ENCODE data around the gene MND1.
A peak's percentile ranks its signal among the peaks of the same experiment; 100 is the strongest.
"Not testable (repeated sequence)": the region's sequence is repeated elsewhere in the genome, so short reads cannot be mapped to it uniquely, and the experiment has no call there.

The MND1 gene

DNA sequence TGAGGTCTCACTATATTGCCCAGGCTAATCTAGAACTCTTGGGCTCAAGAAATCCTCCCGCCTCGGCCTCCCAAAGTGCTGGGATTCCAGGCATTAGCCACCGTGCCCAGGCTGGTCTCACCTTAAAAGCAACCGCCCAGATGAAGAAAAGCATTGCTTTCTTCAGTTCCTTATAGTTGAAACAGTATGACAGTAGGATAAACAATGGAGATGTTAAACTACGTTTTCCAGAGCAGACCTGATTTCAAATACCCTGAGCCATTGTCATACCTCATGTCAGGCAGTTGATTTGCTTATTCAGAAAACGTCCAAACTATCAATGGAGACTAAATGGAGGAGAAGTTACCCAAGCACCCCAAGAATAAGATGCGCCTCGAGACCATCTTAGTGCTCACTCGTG, 95.3 kb downstream of the MND1 start:
- DNase-seq (ENCODE audit: low read depth, low spot score): no peak

DNA sequence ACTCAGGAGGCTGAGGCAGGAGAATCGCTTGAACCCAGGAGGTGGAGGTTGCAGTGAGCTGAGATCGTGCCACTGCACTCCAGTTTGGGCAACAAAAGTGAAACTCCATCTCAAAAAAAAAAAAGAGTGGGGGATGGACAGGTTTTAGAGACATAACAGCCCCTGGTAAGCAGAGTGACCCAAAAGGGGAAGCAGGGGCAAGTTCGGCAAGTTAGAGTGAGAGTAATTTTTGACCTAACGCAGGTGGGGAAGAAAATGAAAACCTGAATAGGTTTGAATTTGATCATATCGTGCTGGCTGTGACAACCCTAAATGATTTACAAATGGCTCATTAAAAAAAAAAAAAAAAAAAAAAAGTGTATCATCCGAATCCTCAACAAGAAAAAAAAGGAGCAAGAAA, 96.0 kb downstream of the MND1 start:
- DNase-seq (ENCODE audit: low read depth, low spot score): no peak

DNA sequence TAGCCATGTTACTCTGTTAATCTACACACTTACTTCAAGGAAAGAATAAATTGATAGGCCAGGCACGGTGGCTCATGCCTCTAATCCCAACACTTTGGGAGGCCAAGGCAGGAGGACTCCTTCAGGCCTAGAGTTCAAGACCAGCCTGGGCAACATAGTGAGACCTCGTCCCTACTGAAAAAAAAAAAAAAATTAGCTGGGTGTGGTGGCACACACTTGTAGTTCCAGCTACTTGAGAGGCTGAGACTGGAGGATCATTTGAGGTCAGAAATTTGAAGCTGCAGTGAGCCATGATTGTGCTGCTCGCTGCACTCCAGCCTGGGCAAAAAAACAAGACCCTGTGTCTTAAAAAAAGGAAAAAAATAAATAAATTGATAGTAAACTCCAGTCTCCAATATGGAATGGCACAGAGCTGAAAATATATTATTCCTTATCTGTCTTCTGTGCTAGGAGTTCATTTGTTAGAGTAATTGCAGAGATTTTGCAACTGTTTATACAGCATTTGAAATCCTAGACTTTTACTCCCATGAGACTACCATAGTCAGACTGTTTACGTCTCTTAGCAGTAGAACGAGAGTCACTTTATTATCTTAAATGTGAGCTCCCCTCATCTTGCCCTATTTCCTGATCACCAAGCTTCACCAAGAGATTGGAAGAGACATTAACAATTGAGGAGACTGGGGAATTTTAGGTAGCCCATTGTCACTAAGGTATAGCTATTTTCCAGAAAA, 102.9 kb downstream of the MND1 start:
- DNase-seq (ENCODE audit: low read depth, low spot score): no peak

- no peak for DNase-seq (ENCODE audit: low read depth, low spot score)
These were observed 103.7 kb downstream of the MND1 start for GRCh38 chr4:153448003-153448731.

DNA sequence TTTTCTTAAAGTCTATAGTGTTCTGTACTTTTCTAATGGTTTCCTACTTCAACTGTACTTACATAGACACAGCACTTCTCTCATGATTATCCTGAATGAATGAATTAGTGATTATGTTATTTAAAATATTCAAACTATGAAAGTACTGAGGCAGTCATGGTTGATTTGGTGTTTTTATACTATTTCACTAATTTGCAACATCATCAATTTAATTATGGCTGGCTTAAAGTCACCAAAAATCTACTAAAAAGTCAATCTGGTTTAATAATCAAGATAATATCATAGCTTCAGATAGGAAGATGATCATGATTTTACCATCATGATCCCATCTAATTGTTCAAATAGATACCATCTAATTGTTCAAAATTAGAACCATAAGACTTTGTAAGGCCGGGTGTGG, 104.8 kb downstream of the MND1 start:
- DNase-seq (ENCODE audit: low read depth, low spot score): no peak

- DNase-seq (ENCODE audit: low read depth, low spot score): no peak
These were observed 106.0 kb downstream of the MND1 start for GRCh38 chr4:153450544-153450917.

DNA sequence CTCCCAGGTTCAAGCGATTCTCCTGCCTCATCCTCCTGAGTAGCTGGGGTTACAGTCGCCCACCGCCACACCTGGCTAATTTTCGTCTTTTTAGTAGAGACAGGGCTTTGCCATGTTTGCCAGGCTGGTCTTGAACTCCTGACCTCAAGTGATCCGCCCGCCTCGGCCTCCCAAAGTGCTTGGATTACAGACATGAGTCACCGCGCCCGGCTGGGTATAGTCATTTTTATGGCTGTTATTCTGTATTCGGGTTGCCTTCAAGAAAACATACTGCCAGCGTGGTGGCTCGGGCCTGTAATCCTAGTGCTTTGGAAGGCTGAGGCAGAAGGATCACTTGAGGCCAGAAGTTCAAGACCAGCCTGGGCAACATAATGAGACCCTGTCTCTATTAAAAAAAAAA, 106.7 kb downstream of the MND1 start:
- DNase-seq (ENCODE audit: low read depth, low spot score): not testable (repeated sequence)

- peak; percentile 66 for DNase-seq (ENCODE audit: low read depth, low spot score)
These were observed 107.6 kb downstream of the MND1 start for GRCh38 chr4:153451911-153452657.

DNA sequence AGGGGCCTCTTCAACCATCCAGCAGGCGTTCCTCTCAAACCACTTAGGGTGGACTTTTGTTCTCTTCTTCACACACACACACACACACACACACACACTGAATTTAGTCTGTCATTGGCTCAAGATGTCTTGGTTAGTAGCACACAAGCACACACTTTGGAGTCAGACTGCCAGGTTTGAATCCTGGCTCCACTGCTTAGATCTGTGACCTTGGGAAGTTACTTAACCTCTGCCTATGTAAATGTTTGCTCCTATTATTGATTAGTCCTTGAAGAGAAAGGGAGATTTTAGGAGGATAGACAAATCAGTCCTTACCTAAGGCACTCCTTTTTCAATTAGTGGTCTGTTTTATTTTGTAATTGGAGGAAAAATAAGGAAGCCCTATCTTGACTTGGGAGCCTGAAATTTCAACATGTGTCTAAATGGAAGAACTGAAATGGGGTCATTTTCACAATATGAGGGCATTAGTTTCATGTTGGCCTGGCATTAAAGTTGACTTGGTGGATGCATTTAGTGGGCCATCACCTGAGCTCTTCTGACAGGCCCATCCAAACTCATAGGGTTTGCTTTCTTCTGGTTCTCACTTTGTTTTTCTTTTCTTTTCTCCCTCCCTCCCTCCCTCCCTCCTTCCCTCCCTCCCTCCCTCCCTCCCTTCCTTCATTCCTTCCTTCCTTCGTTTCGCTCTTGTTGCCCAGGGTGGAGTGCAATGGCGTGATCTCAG, 108.3 kb downstream of the MND1 start:
- no peak for DNase-seq (ENCODE audit: low read depth, low spot score)

DNA sequence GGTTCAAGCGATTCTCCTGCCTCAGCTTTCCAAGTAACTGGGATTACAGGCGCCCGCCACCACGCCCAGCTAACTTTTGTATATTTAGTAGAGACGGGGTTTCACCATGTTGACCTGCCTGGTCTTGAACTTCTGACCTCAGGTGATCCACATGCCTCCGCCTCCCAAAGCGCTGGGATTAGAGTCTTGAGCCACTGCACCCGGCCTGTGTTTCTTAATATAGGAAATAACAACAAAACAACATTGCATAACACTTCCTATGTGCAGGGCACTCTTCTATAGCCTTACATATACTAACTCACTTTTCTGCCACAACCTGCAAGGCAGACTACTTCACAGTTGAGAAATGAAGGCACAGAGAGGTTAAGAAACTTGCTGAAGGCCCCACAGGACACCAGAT, 108.9 kb downstream of the MND1 start:
- DNase-seq (ENCODE audit: low read depth, low spot score): no peak

GRCh38 chr4:153458969-153459368, 114.5 kb downstream of the MND1 start:
- no peak for DNase-seq (ENCODE audit: low read depth, low spot score)

DNA sequence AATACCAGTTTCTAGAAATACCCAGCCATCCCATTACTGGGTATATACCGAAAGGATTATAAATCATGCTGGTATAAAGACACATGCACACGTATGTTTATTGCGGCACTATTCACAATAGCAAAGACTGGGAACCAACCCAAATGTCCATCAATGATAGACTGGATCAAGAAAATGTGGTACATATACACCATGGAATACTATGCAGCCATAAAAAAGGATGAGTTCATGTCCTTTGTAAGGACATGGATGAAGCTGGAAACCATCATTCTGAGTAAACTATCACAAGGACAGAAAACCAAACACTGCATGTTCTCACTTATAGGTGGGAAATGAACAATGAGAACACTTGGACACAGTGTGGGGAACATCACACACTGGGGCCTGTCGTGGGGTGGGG, 117.1 kb downstream of the MND1 start:
- DNase-seq (ENCODE audit: low read depth, low spot score): not testable (repeated sequence)

GRCh38 chr4:153464068-153464467, 119.6 kb downstream of the MND1 start:
- DNase-seq (ENCODE audit: low read depth, low spot score): no peak
